ENCODE results near the gene GNGT2. TPM values are rescaled to one million over a fixed set of nuclear protein-coding genes. Genes with fewer than 3 reads are reported as not detected.

The GNGT2 gene
- total RNA-seq, 2 experiments from 2014 or later: 40.0 to 45.4 TPM

DNA sequence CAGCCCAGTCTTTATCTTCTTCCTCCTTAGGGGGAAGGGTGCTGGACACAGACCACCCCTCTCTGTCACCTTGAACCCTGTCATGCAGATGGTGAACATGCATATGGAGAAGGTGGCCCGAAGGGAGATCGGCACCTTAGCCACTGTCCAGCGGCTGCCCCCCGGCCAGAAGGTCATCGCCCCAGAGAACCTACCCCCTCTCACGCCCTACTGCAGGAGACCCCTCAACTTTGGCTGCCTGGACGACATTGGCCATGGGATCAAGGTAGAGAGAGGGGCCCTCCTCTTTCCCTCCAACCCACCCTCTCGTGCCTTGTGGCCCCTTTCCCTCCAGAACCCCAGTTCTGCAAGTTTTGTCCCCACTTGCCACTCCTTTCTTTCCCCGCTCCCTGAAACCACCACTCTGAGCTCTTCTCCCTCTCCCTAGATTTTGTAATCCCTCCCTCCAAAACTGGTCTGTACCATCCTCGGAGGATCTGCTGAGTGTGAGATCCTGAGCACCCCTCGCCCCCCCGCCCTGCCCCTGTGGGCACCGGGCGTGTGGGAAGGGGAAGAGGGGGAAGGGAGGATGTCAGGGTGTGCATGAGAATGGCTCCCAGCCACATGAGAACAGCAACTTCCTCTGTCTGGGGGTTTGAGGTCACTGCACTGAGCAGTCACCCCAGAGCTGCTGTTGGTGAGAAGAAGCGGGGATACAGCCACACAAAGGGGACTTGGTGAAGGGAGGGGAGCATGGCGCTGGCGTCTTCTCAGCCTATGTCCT lies 7.5 kb upstream of the GNGT2 start:
- peaks cover 82% of the 10 kb centered on the region for H3K4me1 Mint-ChIP-seq (ENCODE audit: low read depth)
- H3K4me3 Mint-ChIP-seq: peak overlapping the region; percentile 77
- peaks cover 83% of the 10 kb centered on the region for H3K36me3 Mint-ChIP-seq (ENCODE audit: low read depth)
- ATAC-seq (peak; percentile 77), DNase-seq (peak; percentile 90)
- peak overlapping the region; percentile 98 for H3K27ac Mint-ChIP-seq
- H3K27me3 Mint-ChIP-seq (ENCODE audit: low read depth): no peaks in the 10 kb centered on the region
- POLR2A ChIA-PET: interaction anchor here (0.6 to 2.7 kb wide), 7 partner anchors 9 to 125 kb away, joined by 3 to 24 read pairs (median 5); partner anchors contain the start of genes ABI3 and GNGT2
- CTCF ChIA-PET: interaction anchor here (1.4 to 2.9 kb wide), 6 partner anchors 8 to 124 kb away, joined by 3 to 29 read pairs (median 13); partner anchors contain the start of genes ABI3 and GNGT2
- no peaks in the 10 kb centered on the region for H3K9me3 Mint-ChIP-seq (ENCODE audit: insufficient read depth)

DNA sequence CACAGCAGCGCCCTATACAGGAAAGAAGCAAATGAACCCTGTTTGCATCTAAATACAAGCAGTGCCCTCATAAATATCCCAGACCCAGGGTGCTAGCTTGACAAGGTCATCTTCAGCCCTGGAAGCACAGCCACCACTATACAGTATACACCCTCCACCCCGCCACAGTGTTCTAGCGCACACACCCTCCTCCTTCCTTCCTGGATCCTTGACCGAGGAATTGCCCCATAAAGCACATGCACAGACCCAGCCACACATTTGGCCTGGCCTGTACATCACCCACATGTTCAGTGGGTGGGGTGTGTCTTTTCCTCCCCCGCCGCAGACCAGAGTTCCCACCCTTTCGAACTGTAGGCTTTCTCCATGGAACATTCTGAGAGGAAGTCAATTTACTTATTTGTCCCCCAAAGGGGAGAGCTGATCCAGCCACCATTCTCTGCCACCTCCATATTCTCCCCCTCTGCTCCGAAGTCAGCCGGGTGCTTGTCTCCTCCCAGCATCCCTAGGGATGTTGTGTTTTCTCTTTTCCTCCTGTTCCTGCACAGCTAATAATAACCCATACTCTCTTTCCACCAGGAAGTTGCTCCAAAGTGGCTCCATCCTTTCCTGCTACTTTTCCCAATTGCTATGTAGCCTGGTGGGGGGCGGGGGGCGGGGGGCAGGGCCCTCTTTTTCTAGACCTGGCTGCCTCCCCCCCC lies 6.7 kb upstream of the GNGT2 start:
- ChIA-PET POLR2A (interaction anchor here (0.6 to 2.7 kb wide), 4 partner anchors 8 to 35 kb away, joined by 3 to 24 read pairs (median 11); partner anchors contain the start of genes ABI3 and GNGT2), CTCF (interaction anchor here (2.1 to 2.9 kb wide), 5 partner anchors 8 to 37 kb away, joined by 11 to 29 read pairs (median 14); partner anchors contain the start of genes ABI3 and GNGT2)
- peaks cover 83% of the 10 kb centered on the region for H3K36me3 Mint-ChIP-seq (ENCODE audit: low read depth)
- H3K4me1 Mint-ChIP-seq (ENCODE audit: low read depth): peaks cover 82% of the 10 kb centered on the region
- H3K9me3 Mint-ChIP-seq (ENCODE audit: insufficient read depth): no peaks in the 10 kb centered on the region
- H3K4me3 Mint-ChIP-seq: peak overlapping the region; percentile 70
- H3K27ac Mint-ChIP-seq: peak overlapping the region; percentile 98
- H3K27me3 Mint-ChIP-seq (ENCODE audit: low read depth): no peaks in the 10 kb centered on the region
- ATAC-seq (no peak), DNase-seq (no peak)

DNA sequence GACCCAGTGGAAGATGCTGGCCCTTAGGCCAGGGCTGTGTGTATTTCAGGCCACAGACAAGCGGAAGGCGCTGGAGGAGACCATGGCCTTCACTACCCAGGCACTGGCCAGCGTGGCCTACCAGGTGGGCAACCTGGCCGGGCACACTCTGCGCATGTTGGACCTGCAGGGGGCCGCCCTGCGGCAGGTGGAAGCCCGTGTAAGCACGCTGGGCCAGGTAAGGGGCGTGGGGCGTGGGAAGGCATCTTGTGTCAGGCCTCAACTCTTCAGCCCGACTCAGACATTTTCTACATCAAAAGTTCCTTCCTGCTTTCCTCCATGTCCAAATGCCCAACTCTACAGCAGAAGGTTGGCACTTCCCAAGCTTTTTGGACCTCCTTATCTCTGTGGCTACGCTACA lies 6.1 kb upstream of the GNGT2 start:
- Mint-ChIP-seq H3K4me3 (peak overlapping the region; percentile 70), H3K9me3 (ENCODE audit: insufficient read depth) (no peaks in the 10 kb centered on the region), H3K36me3 (ENCODE audit: low read depth) (peaks cover 79% of the 10 kb centered on the region), H3K4me1 (ENCODE audit: low read depth) (peaks cover 77% of the 10 kb centered on the region), H3K27ac (peak overlapping the region; percentile 85), H3K27me3 (ENCODE audit: low read depth) (no peaks in the 10 kb centered on the region)
- ATAC-seq (no peak), DNase-seq (no peak)
- POLR2A ChIA-PET: interaction anchor here (1.3 kb wide), 1 partner anchor 22 kb away, joined by 3 read pairs; no protein-coding TSS in a partner anchor
- CTCF ChIA-PET: interaction anchor here (2.7 to 2.9 kb wide), 3 partner anchors 18 to 24 kb away, joined by 14 to 29 read pairs (median 17); no protein-coding TSS in a partner anchor

DNA sequence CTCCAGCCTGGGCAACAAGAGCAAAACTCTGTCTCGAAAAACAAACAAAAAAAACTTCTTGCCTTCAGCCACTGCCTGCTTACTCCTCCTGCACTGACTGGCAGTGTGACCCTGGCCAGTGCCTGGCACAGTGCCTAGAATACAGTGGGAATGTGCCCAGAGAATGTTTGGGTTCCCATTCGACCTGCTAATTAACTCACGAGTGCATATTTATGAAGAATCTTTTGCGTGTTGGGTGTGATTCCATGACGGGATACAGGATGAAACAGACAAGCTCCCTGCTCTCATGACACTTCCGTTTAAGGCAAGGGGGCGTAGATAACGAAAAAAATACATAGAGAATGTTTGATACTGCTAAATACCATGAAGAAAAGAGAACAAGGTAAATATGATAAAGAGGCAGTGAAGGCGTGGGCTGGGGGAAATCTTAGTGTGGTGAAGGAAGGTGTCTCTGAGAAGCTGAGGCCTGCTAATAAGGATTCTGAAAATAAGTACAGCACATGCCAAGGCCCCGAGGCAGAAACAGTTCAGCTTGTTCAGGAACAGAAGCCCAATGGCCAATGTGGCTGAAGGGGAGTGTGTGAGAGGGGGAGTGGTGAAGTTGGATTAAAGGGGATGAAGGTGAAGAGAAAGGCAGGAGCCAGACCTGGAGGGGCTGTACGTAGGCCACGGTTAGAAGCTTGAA lies 4.4 kb upstream of the GNGT2 start:
- H3K4me1 Mint-ChIP-seq (ENCODE audit: low read depth): peaks cover 74% of the 10 kb centered on the region
- POLR2A ChIA-PET: interaction anchor here (0.6 to 1.7 kb wide), 4 partner anchors 9 to 24 kb away, joined by 3 to 8 read pairs (median 5); no protein-coding TSS in a partner anchor

DNA sequence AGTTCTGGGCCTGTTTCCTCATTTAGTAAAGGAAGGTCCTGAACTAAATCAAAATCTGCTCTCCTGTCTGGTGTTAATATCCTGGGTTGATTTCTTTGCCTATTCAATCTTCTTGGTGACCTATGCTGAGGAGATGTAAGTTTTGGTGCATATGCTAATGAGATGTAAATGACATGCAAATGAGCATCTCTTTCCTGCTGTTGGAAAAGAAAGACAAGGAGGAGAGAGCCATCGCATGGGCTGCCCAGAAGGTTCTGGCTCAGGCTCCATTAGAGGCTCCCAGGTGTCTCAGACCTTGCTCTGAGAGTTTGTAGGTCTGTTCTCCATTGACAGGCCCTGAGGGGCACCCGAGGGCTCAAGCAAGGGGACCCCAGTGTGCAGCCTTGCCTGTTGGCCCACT lies 3.5 kb upstream of the GNGT2 start:
- Mint-ChIP-seq H3K36me3 (ENCODE audit: low read depth) (peaks cover 71% of the 10 kb centered on the region), H3K4me3 (peak overlapping the region; percentile 96), H3K9me3 (ENCODE audit: insufficient read depth) (no peaks in the 10 kb centered on the region), H3K27me3 (ENCODE audit: low read depth) (no peaks in the 10 kb centered on the region), H3K27ac (peak overlapping the region; percentile 86), H3K4me1 (ENCODE audit: low read depth) (peaks cover 74% of the 10 kb centered on the region)
- CTCF ChIA-PET: interaction anchor here (2.7 to 2.8 kb wide), 2 partner anchors 11 to 21 kb away, joined by 12 to 17 read pairs; no protein-coding TSS in a partner anchor
- POLR2A ChIA-PET: interaction anchor here (1.5 to 7.3 kb wide), 2 partner anchors 8 to 21 kb away, joined by 5 to 69 read pairs; no protein-coding TSS in a partner anchor
- DNase-seq (no peak), ATAC-seq (no peak)

More for the DNA sequence above, 4.4 kb upstream of the GNGT2 start:
- H3K27ac Mint-ChIP-seq: peak overlapping the region; percentile 86
- CTCF ChIA-PET: interaction anchor here (0.8 to 2.8 kb wide), 8 partner anchors 10 to 781 kb away, joined by 3 to 17 read pairs (median 3); no protein-coding TSS in a partner anchor
- peak overlapping the region; percentile 96 for H3K4me3 Mint-ChIP-seq
- H3K36me3 Mint-ChIP-seq (ENCODE audit: low read depth): peaks cover 78% of the 10 kb centered on the region
- H3K9me3 Mint-ChIP-seq (ENCODE audit: insufficient read depth): no peaks in the 10 kb centered on the region
- DNase-seq (no peak), ATAC-seq (no peak)
- no peaks in the 10 kb centered on the region for H3K27me3 Mint-ChIP-seq (ENCODE audit: low read depth)

DNA sequence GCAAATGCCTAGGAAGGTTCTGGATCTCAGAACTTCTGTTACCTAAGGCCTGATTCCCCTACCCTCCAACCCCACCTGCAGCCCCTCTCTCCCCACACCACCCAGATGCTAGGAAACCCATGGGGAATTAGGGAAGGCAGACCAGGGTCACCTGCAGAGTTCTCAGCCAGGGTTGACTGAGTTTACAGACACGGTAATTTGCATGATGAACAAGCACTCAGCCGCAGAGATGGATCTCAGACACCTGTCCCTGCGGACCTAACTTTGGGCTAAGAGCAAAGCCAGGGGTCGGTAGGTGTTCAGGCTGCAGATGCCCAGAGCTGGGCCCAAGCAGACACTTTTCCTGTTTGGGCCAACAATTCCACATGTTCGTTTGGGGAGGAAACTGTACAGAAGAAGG lies 3.0 kb upstream of the GNGT2 start:
- CTCF ChIA-PET: interaction anchor here (2.4 to 5.1 kb wide), 3 partner anchors 11 to 21 kb away, joined by 9 to 30 read pairs (median 12); no protein-coding TSS in a partner anchor
- DNase-seq (no peak), ATAC-seq (no peak)
- H3K36me3 Mint-ChIP-seq (ENCODE audit: low read depth): peaks cover 68% of the 10 kb centered on the region
- H3K27me3 Mint-ChIP-seq (ENCODE audit: low read depth): no peaks in the 10 kb centered on the region
- H3K4me3 Mint-ChIP-seq: peak overlapping the region; percentile 96
- H3K9me3 Mint-ChIP-seq (ENCODE audit: insufficient read depth): no peaks in the 10 kb centered on the region
- H3K4me1 Mint-ChIP-seq (ENCODE audit: low read depth): peaks cover 75% of the 10 kb centered on the region
- H3K27ac Mint-ChIP-seq: peak overlapping the region; percentile 86
- POLR2A ChIA-PET: interaction anchor here (1.5 to 7.3 kb wide), 2 partner anchors 9 to 20 kb away, joined by 5 to 69 read pairs; no protein-coding TSS in a partner anchor

DNA sequence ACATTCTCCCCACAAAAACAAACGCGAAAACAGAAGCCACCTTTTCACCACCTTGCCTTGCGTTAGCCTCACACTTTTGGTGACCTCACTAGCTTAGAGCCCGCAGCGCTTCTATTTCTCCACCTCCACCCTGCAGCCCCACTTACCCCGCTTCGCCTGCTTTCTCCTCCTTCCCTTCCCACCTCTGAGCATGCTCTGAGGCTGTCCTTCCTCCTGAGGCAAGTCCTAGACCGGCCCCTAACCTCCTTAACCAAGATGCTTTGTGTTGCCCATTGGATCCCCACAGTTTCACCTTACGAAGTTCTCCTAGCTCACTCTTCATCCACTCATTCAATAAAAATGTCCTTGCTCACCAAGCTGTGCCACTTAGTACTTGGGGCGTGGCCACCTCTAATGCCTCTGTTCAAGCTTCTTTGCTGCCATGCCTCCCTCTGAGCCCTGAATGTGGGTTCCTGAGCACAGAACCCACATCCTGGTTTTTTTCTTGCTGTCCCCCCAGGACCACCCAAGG lies 1.3 kb downstream of the GNGT2 start:
- peaks cover 52% of the 10 kb centered on the region for H3K4me1 Mint-ChIP-seq (ENCODE audit: low read depth)
- H3K27ac Mint-ChIP-seq: peak overlapping the region; percentile 89
- peaks cover 63% of the 10 kb centered on the region for H3K36me3 Mint-ChIP-seq (ENCODE audit: low read depth)
- no peaks in the 10 kb centered on the region for H3K27me3 Mint-ChIP-seq (ENCODE audit: low read depth)
- POLR2A ChIA-PET: interaction anchor here (1.2 to 7.3 kb wide), 6 partner anchors 9 to 20 kb away, joined by 3 to 69 read pairs (median 16); no protein-coding TSS in a partner anchor
- DNase-seq (peak; percentile 64), ATAC-seq (peak; percentile 43)
- no peaks in the 10 kb centered on the region for H3K9me3 Mint-ChIP-seq (ENCODE audit: insufficient read depth)
- peak overlapping the region; percentile 96 for H3K4me3 Mint-ChIP-seq
- CTCF ChIA-PET: interaction anchor here (0.6 to 6.7 kb wide), 10 partner anchors 9 to 253 kb away, joined by 3 to 77 read pairs (median 10); no protein-coding TSS in a partner anchor

DNA sequence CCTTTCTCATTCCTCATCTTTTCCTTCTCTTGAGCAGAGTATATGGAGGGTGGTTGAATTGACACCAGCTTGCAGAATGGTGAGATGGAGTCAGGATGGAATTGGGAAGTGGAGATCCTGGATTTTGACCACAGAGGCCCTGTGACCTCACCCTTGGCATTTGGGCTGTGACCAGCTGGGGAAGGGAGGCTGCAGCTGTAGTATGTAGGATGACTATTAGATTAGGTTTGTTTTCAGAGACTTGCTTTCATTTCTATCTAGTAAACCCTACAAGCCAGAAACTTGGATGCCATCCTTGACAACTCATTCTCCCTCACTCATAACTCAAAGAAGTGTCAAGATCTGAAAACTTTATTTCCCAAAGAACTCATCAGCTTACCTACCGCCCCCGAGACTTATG lies 5.9 kb downstream of the GNGT2 start:
- CTCF ChIA-PET: interaction anchor here (0.8 to 1.3 kb wide), 3 partner anchors 18 to 27 kb away, joined by 3 to 4 read pairs (median 3); no protein-coding TSS in a partner anchor
- H3K4me3 Mint-ChIP-seq: no peak overlapping the region
- peaks cover 42% of the 10 kb centered on the region for H3K36me3 Mint-ChIP-seq (ENCODE audit: low read depth)
- DNase-seq (no peak), ATAC-seq (no peak)
- peaks cover 28% of the 10 kb centered on the region for H3K4me1 Mint-ChIP-seq (ENCODE audit: low read depth)
- no peaks in the 10 kb centered on the region for H3K27me3 Mint-ChIP-seq (ENCODE audit: low read depth)
- H3K27ac Mint-ChIP-seq: no peak overlapping the region
- no peaks in the 10 kb centered on the region for H3K9me3 Mint-ChIP-seq (ENCODE audit: insufficient read depth)
- POLR2A ChIA-PET: interaction anchor here (1.2 kb wide), 1 partner anchor 20 kb away, joined by 3 read pairs; no protein-coding TSS in a partner anchor

DNA sequence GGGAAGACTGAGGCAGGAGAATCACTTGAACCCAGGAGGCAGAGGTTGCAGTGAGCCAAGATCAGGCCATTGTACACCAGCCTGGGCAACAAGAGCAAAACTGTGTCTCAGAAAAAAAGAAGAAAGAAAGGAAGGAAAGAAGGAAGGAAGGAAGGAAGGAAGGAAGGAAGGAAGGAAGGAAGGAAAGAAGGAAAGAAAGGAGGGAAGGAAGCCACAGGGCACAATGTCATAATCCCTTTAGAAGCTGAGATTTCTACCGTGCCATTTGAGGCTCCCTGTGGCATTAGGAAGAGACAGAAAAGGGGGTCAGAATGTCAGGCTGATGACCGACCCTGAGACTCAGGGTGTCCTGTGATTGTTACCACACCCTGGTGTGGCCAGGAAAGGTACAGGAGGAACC lies 6.6 kb downstream of the GNGT2 start:
- Mint-ChIP-seq H3K36me3 (ENCODE audit: low read depth) (peaks cover 40% of the 10 kb centered on the region), H3K27ac (no peak overlapping the region), H3K4me3 (no peak overlapping the region), H3K27me3 (ENCODE audit: low read depth) (no peaks in the 10 kb centered on the region), H3K4me1 (ENCODE audit: low read depth) (peaks cover 21% of the 10 kb centered on the region), H3K9me3 (ENCODE audit: insufficient read depth) (no peaks in the 10 kb centered on the region)
- POLR2A ChIA-PET: interaction anchor here (1.2 kb wide), 1 partner anchor 20 kb away, joined by 3 read pairs; no protein-coding TSS in a partner anchor
- CTCF ChIA-PET: no interaction called here
- no peak for ATAC-seq
- DNase-seq: no peak

DNA sequence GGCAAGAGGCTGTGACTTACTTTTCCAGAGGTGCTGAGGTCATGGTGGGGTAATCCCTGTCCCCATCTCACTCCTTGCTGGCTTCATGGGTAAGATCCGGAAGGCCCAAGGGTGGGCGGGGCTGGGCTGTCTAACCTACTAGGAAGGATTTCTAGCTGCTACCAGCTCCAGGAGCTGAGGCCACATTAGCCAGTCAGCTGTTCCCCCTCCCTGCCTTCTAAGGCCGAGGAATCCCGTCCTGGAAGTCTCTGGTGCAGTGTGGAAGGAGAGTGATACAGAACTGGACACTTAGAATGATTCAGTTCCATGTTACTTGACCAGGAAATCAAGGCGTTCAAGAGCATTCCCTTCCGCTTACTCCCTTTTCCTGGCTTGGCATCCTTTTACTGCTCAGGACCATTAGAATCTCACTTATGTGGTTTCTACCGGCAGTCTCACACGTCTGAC lies 8.9 kb downstream of the GNGT2 start:
- H3K4me3 Mint-ChIP-seq: no peak overlapping the region
- peaks cover 32% of the 10 kb centered on the region for H3K36me3 Mint-ChIP-seq (ENCODE audit: low read depth)
- ATAC-seq: no peak
- H3K27me3 Mint-ChIP-seq (ENCODE audit: low read depth): no peaks in the 10 kb centered on the region
- H3K9me3 Mint-ChIP-seq (ENCODE audit: insufficient read depth): no peaks in the 10 kb centered on the region
- peaks cover 15% of the 10 kb centered on the region for H3K4me1 Mint-ChIP-seq (ENCODE audit: low read depth)
- DNase-seq: no peak
- ChIA-PET CTCF (interaction anchor here (1.4 to 1.9 kb wide), 3 partner anchors 20 to 29 kb away, joined by 3 to 7 read pairs (median 5); partner anchors contain the start of gene PHOSPHO1), POLR2A (interaction anchor here (1.2 kb wide), 1 partner anchor 9 kb away, joined by 4 read pairs; no protein-coding TSS in a partner anchor)
- no peak overlapping the region for H3K27ac Mint-ChIP-seq
